Spleen (tissue), 11 donors: ENCODE results near the gene FCGBP. TPM values are rescaled to one million over a fixed set of nuclear protein-coding genes. Genes with fewer than 3 reads are reported as not detected.
A peak's percentile ranks its signal among the peaks of the same experiment; 100 is the strongest.

Experiments
- DNase-seq: peaks from one replicate; pipeline ENCODE4 v3.0.0-alpha.2; 2020
- H3K27ac ChIP-seq, 8 donors: fragments of 200-600 bp; sonication (generic) in 7 of 8; 1 replicate in 4 of 8; 2 replicates in 4 of 8; pipeline versions ENCODE4 v1.5.0 to v1.8.0; 2016 to 2021; ENCODE audit warnings: inconsistent platforms in 4 of 8, mild to moderate bottlenecking in 4 of 8, moderate library complexity in 1 of 8
- H3K27me3 ChIP-seq, 7 donors: fragments of 200-600 bp; sonication (generic) in 6 of 7; replicated peaks in 1 of 7; 1 replicate in 4 of 7; 2 replicates in 3 of 7; pipeline versions ENCODE4 v1.5.0 to v1.8.0; 2016 to 2021; ENCODE audit warnings: inconsistent platforms in 3 of 7, mild to moderate bottlenecking in 1 of 7
- H3K36me3 ChIP-seq, 6 donors: fragments of 200-600 bp; sonication (generic) in 5 of 6; 1 replicate in 4 of 6; 2 replicates in 2 of 6; pipeline versions ENCODE4 v1.5.0 to v1.8.0; 2016 to 2021; ENCODE audit warnings: inconsistent platforms in 2 of 6
- H3K4me1 ChIP-seq, 6 donors: fragments of 200-600 bp; sonication (generic) in 5 of 6; 1 replicate in 3 of 6; 2 replicates in 3 of 6; pipeline versions ENCODE4 v1.5.0 to v1.8.0; 2016 to 2021; ENCODE audit warnings: inconsistent platforms in 3 of 6
- H3K4me3 ChIP-seq, 8 donors: fragments of 200-600 bp; sonication (generic) in 7 of 8; 1 replicate in 4 of 8; 2 replicates in 4 of 8; pipeline versions ENCODE4 v1.5.0 to v1.8.0; 2016 to 2021; ENCODE audit warnings: inconsistent platforms in 4 of 8, mild to moderate bottlenecking in 4 of 8, moderate library complexity in 2 of 8
- H3K9me3 ChIP-seq, 8 donors: fragments of 200-600 bp; sonication (generic) in 7 of 8; 1 replicate in 4 of 8; 2 replicates in 4 of 8; pipeline versions ENCODE4 v1.5.0 to v1.8.0; 2016 to 2021; ENCODE audit warnings: inconsistent platforms in 4 of 8
- POLR2A ChIP-seq, 3 donors: fragments of 450-650 bp; IDR thresholded peaks; one replicate each; pipeline ENCODE4 v1.5.1; 2017; ENCODE audit warnings: antibody characterized with exemption in 3 of 3, mild to moderate bottlenecking in 1 of 3
- POLR2AphosphoS5 ChIP-seq, 3 donors: sonication (generic); formaldehyde crosslinking; IDR thresholded peaks; one replicate each; pipeline ENCODE4 v1.5.1; 2017; ENCODE audit warnings: antibody characterized with exemption in 3 of 3
- WGBS, 5 donors: extraction: QIAGEN DNeasy Blood & Tissue Kit in 3 of 5; methylation state at CpG; one replicate each; pipeline versions ENCODE4 v1.1.5 to v1.1.7; 2013 to 2018; 5-methylcytosine and 5-hydroxymethylcytosine counted together
- intact Hi-C: fragments of 100-400 bp; cut with DNase I; formaldehyde crosslinking; loops from one replicate; pipeline ENCODE4 v1.15.0; 2023; ENCODE audit warnings: low total_unique reads
- polyA plus RNA-seq, 3 donors: library from polyadenylated mRNA; stranded (reverse); fragments of 200-250 nt; gene quantifications; one replicate each; pipeline ENCODE4 v1.2.1, GENCODE V29; 2013
- total RNA-seq, 7 donors: library from RNA; depleted of rRNA in 3 of 7; stranded (reverse); fragments of >200 nt in 3 of 7; fragmentation: NEBNext Ultra II Directional in 4 of 7; extraction: Animal tissue kit (Norgen Biotek cat#: 25700) in 4 of 7; gene quantifications; one replicate each; pipeline versions ENCODE4 v1.1.0 to v1.2.1, GENCODE V29; 2016 to 2021
- TF ChIP-seq, protein P1 (sequence below), 11 experiments: fragments of 200-600 bp in 7 of 11; fragments of 450-650 bp in 4 of 11; sonication (generic) in 4 of 11; IDR thresholded peaks in 8 of 11; conservative IDR thresholded peaks in 3 of 11; 1 replicate in 7 of 11; 2 replicates in 4 of 11; pipeline versions ENCODE4 v1.4.0 to v1.8.0; 2016 to 2021; ENCODE audit warnings: antibody characterized with exemption in 11 of 11, inconsistent platforms in 4 of 11, mild to moderate bottlenecking in 1 of 11
- donor health status: healthy with polysubstance abuse.
- donor health status: DM: no; HTN: no; CAD: no; lungs with moderate emphysema.
- donor health status: DM: no; HTN: no; CAD: no.
- donor health status: Bipolar disorder and iron deficiency.
- donor health status: healthy.
- donor health status: DM: no; HTN: no; CAD: no.
- donor health status: DM: yes; HTN: yes; CAD: no.

The FCGBP gene
- total and polyA plus RNA-seq, 10 donors = 0.91 to 18.9 (median 6.9) TPM

DNA sequence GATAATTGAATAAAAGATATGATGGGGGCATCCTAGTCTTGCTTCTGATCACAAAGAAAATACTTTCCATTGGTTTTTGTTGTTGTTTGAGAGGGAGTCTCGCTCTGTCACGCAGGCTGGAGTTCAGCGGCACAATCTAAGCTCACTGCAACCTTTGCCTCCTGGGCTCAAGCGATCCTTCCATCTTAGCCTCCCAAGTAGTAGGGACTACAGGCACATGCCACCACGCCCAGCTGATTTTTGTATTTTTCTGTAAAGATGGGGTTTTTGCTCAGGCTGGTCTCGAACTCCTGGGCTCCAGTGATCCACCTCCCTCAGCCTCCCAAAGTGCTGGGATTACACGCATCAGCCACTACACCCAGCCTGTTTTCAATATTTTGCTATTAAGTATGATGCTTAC lies 19.5 kb upstream of the FCGBP start:
- peak overlapping the region in 1 of 8 donors; percentile 39 for H3K4me3 ChIP-seq
- no peaks in the 10 kb centered on the region for H3K36me3 ChIP-seq
- no peaks in the 10 kb centered on the region for H3K9me3 ChIP-seq
- TF ChIP-seq, protein P1, sequence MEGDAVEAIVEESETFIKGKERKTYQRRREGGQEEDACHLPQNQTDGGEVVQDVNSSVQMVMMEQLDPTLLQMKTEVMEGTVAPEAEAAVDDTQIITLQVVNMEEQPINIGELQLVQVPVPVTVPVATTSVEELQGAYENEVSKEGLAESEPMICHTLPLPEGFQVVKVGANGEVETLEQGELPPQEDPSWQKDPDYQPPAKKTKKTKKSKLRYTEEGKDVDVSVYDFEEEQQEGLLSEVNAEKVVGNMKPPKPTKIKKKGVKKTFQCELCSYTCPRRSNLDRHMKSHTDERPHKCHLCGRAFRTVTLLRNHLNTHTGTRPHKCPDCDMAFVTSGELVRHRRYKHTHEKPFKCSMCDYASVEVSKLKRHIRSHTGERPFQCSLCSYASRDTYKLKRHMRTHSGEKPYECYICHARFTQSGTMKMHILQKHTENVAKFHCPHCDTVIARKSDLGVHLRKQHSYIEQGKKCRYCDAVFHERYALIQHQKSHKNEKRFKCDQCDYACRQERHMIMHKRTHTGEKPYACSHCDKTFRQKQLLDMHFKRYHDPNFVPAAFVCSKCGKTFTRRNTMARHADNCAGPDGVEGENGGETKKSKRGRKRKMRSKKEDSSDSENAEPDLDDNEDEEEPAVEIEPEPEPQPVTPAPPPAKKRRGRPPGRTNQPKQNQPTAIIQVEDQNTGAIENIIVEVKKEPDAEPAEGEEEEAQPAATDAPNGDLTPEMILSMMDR (IDR thresholded peaks at IDR 0.05 in 8 of 11, conservative IDR thresholded peaks at IDR 0.05 in 3 of 11) = no peak
- TF ChIP-seq POLR2AphosphoS5 (IDR thresholded peaks at IDR 0.05) (no peak), POLR2A (IDR thresholded peaks at IDR 0.05) (no peak)
- H3K27me3 ChIP-seq = peaks cover 0 to 28% (median 0%) of the 10 kb centered on the region in 7 donors
- intact Hi-C loops = no loop called here
- peaks cover 11 to 75% (median 24%) of the 10 kb centered on the region in 6 donors for H3K4me1 ChIP-seq
- peak overlapping the region in 7 of 8 donors; percentile 63 to 89 (median 76) for H3K27ac ChIP-seq
- 66 to 77% (median 69%) methylated on average over 7 of the region's 7 CpGs for WGBS, 5 donors
- DNase-seq = no peak

DNA sequence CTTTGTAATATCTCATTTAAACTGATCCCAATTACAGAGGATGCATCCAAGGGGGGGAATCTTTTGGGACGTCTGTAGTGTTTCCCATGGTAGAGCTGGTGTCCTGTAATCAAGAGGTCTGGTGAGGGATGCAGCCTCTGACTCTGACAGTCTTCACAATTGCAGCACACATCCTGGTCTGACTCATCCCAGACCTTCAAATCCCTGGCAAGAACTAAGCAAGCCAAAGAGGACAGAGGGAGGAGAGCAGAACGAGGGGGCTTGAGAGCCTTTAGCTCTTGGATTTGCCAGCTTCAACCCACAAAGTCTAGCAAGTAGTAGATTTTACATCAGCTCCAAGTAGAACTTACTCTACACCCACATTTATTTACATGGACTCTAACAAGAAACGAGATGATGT lies 17.3 kb upstream of the FCGBP start:
- DNase-seq = no peak
- Histone ChIP-seq H3K4me3 (no peak overlapping the region), H3K4me1 (peaks cover 11 to 81% (median 23%) of the 10 kb centered on the region in 6 donors), H3K36me3 (no peaks in the 10 kb centered on the region), H3K27me3 (peaks cover 0 to 48% (median 0%) of the 10 kb centered on the region in 7 donors), H3K27ac (peak overlapping the region; percentile 57 to 89 (median 76)), H3K9me3 (no peaks in the 10 kb centered on the region)
- TF ChIP-seq, protein P1 (IDR thresholded peaks at IDR 0.05 in 8 of 11, conservative IDR thresholded peaks at IDR 0.05 in 3 of 11) = no peak
- TF ChIP-seq POLR2A (IDR thresholded peaks at IDR 0.05) (no peak), POLR2AphosphoS5 (IDR thresholded peaks at IDR 0.05) (no peak)
- intact Hi-C loops = no loop called here
- WGBS, 5 donors = 66 to 76% (median 74%) methylated on average over 3 of the region's 3 CpGs

DNA sequence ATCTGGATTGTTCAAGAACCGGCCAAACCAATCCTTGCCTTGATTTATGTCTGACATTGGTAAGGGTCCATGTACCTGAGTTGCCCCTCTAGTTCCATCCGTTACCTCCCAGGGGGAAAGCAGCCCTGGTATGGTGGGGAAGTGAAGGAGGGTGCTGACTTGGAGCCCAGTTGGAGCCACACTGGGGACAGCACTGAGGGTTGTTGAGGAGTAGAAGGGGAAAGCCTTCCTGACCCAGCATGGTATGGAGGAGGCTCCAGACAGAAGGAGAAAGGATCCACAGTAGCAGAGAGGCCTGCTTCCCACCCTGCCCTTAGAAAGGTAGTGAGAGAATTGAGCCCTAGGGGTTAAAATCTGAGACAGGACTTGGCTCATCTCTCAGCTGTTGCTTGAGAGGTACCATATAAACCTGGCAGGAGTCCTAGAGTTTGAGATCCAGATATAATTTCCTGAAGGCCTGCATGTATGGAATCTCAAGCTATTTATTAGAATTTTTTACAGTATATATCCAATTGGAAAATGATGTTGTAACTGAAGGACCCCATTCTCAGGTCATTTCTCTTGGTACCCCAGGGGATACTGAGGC lies 16.7 kb upstream of the FCGBP start:
- intact Hi-C loops = no loop called here
- no peaks in the 10 kb centered on the region for H3K9me3 ChIP-seq
- no peak for DNase-seq
- H3K36me3 ChIP-seq = no peaks in the 10 kb centered on the region
- peaks cover 11 to 81% (median 23%) of the 10 kb centered on the region in 6 donors for H3K4me1 ChIP-seq
- peaks cover 0 to 52% (median 0%) of the 10 kb centered on the region in 7 donors for H3K27me3 ChIP-seq
- WGBS, 5 donors = 88 to 97% (median 95%) methylated on average over 2 of the region's 2 CpGs
- TF ChIP-seq POLR2AphosphoS5 (IDR thresholded peaks at IDR 0.05) = no peak
- TF ChIP-seq, protein P1 (IDR thresholded peaks at IDR 0.05 in 8 of 11, conservative IDR thresholded peaks at IDR 0.05 in 3 of 11) = no peak
- TF ChIP-seq POLR2A (IDR thresholded peaks at IDR 0.05) = no peak
- H3K27ac ChIP-seq = peak overlapping the region in 4 of 8 donors; percentile 18 to 89 (median 82)
- no peak overlapping the region for H3K4me3 ChIP-seq

DNA sequence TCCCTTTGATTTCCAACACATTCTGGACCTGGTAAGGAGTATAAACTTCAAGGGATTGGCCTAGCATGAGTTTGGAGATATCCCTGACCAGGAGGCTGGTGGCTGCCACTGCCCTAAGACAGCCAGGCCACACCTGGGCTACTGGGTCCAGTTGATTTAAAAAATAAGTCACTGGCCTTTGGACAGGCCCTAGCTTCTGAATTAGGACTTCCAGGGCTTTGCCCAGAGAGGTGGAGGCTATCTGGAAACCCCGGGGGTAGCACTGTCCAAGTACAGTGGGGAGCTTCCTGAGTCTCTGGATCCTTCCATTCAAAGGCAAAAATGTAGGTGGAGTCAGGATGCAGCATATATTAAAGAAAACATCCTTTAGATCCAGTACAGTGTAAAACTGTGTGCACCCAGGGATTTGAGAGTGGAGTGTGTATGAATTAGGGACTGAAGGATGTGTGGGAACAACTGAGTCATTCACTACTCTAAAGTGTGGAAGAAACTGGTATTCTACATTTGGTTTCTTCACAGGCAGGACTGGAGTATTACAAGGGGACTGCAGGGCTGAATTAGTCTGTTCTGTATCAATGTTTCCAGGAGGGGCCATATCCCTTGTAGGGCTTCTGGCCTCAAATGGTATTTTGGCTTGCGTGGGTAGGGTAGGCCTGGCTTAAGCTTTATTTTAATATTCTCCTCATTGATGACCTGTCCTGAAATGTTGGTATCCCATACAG lies 14.8 kb upstream of the FCGBP start:
- Histone ChIP-seq H3K4me3 (no peak overlapping the region), H3K36me3 (no peaks in the 10 kb centered on the region), H3K27ac (no peak overlapping the region), H3K4me1 (peaks cover 20 to 86% (median 30%) of the 10 kb centered on the region in 6 donors), H3K27me3 (peaks cover 0 to 51% (median 0%) of the 10 kb centered on the region in 7 donors), H3K9me3 (no peaks in the 10 kb centered on the region)
- TF ChIP-seq POLR2AphosphoS5 (IDR thresholded peaks at IDR 0.05) (no peak), POLR2A (IDR thresholded peaks at IDR 0.05) (no peak)
- TF ChIP-seq, protein P1 (IDR thresholded peaks at IDR 0.05 in 8 of 11, conservative IDR thresholded peaks at IDR 0.05 in 3 of 11) = no peak
- 84 to 98% (median 89%) methylated on average over 2 of the region's 2 CpGs for WGBS, 5 donors
- no peak for DNase-seq
- intact Hi-C loops = no loop called here
